Skeletal muscle tissue (tissue), 5 donors: ENCODE data around the gene BAG5. TPM values are rescaled to one million over a fixed set of nuclear protein-coding genes. Genes with fewer than 3 reads are reported as not detected.

Experiments used
- H3K27ac ChIP-seq: one replicate; pipeline ENCODE4 v1.7.0; 2013; ENCODE audit warnings: mild to moderate bottlenecking, low read depth, low read length, inconsistent platforms
- H3K27me3 ChIP-seq, 3 donors: one replicate each; pipeline ENCODE4 v1.7.0; 2013; ENCODE audit warnings: low read length in 3 of 3; ENCODE audit not compliant: control insufficient read depth in 3 of 3, insufficient read depth in 3 of 3
- H3K36me3 ChIP-seq, 3 donors: one replicate each; pipeline ENCODE4 v1.7.0; 2013; ENCODE audit warnings: low read length in 3 of 3; ENCODE audit not compliant: control insufficient read depth in 3 of 3, insufficient read depth in 3 of 3
- H3K4me1 ChIP-seq, 3 donors: one replicate each; pipeline ENCODE4 v1.7.0; 2013; ENCODE audit warnings: low read length in 3 of 3, mild to moderate bottlenecking in 3 of 3; ENCODE audit not compliant: control insufficient read depth in 3 of 3, insufficient read depth in 3 of 3
- H3K4me3 ChIP-seq, 3 donors: one replicate each; pipeline ENCODE4 v1.7.0; 2013; ENCODE audit warnings: low read length in 3 of 3
- H3K9ac ChIP-seq, 3 donors: one replicate each; pipeline ENCODE4 v1.7.0; 2013; ENCODE audit warnings: low read length in 3 of 3, mild to moderate bottlenecking in 3 of 3, moderate library complexity in 2 of 3, low read depth in 1 of 3
- H3K9me3 ChIP-seq, 3 donors: one replicate each; pipeline ENCODE4 v1.7.0; 2013; ENCODE audit warnings: low read length in 3 of 3; ENCODE audit not compliant: control insufficient read depth in 3 of 3
- small RNA-seq: library from RNA; depleted of rRNA; stranded (forward); fragments of <200 nt; gene quantifications from one replicate; pipeline ENCODE3, GENCODE V24; 2014
- total RNA-seq: library from RNA; depleted of rRNA; stranded (reverse); fragments of >200 nt; gene quantifications from one replicate; pipeline ENCODE4 v1.2.3, GENCODE V29; 2014
- donor health status: Osteomylitis.

The BAG5 gene
- total RNA-seq, 1 donor from 2014 or later = 16.7 TPM

GRCh38 chr14:103510724-103511693 lies 51.4 kb downstream of the BAG5 start:
- no peaks in the 10 kb centered on the region for H3K27me3 ChIP-seq
- H3K4me1 ChIP-seq = peaks cover 14 to 19% (median 17%) of the 10 kb centered on the region in 3 donors
- H3K4me3 ChIP-seq = no peak overlapping the region
- H3K36me3 ChIP-seq = peaks cover 11 to 17% (median 17%) of the 10 kb centered on the region in 3 donors
- no peak overlapping the region for H3K9ac ChIP-seq
- H3K27ac ChIP-seq = no peak overlapping the region
- H3K9me3 ChIP-seq = no peaks in the 10 kb centered on the region

DNA sequence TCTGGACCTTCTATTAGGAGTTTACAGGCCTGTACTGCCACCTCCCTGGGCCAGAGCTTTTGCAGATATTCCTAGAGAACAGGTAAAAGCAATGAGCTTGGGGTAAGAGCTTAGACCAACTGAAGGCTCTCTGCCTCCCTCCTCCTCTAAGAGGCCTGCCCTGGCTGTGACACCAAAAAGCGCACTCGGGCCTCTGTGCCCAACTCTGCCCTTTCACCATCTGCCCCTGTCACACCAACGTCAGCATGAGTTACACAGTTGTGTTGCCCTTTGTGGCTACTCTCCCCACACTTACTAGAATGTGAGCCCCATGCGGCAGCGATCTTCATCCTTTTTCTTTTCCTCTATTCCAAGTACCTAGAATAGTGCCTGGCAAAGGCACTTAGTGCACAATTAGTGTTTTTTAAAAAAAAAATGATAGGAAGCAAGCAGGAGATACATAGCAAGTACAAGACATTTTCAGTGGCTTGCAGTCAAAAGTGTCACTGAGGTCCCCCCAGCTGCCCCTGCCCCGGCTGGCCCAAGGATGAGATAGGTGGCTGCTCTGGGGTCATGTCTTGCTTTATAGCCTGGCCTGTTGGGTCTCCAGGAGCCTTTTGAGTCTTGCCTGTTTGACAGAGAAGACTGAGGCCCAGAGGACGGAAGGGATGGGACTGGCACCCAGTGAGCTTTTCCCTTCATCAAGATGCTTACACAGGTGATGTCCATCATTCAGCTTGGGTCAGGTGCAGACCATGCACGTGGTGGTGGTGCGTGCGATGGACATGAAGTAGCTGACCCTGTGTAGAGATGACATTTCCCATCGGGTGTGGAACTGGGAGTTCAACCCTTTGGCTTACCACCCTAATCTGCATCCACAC lies 52.4 kb downstream of the BAG5 start:
- H3K4me3 ChIP-seq = no peak overlapping the region
- no peak overlapping the region for H3K27ac ChIP-seq
- H3K9ac ChIP-seq = no peak overlapping the region
- H3K36me3 ChIP-seq = peaks cover 16 to 23% (median 20%) of the 10 kb centered on the region in 3 donors
- H3K9me3 ChIP-seq = no peaks in the 10 kb centered on the region
- H3K4me1 ChIP-seq = peaks cover 14 to 19% (median 17%) of the 10 kb centered on the region in 3 donors
- H3K27me3 ChIP-seq = no peaks in the 10 kb centered on the region

- no peak overlapping the region for H3K27ac ChIP-seq
- H3K9ac ChIP-seq = no peak overlapping the region
- H3K27me3 ChIP-seq = no peaks in the 10 kb centered on the region
Observed at GRCh38 chr14:103508521-103509329, 53.7 kb downstream of the BAG5 start.

GRCh38 chr14:103507751-103508150 lies 54.7 kb downstream of the BAG5 start:
- no peak overlapping the region for H3K4me3 ChIP-seq
- no peaks in the 10 kb centered on the region for H3K9me3 ChIP-seq
- H3K27ac ChIP-seq = no peak overlapping the region
- no peaks in the 10 kb centered on the region for H3K27me3 ChIP-seq
- H3K4me1 ChIP-seq = peaks cover 5% of the 10 kb centered on the region in 3 donors
- no peak overlapping the region for H3K9ac ChIP-seq
- peaks cover 35 to 44% (median 36%) of the 10 kb centered on the region in 3 donors for H3K36me3 ChIP-seq

More at GRCh38 chr14:103508521-103509329, 53.7 kb downstream of the BAG5 start:
- Histone ChIP-seq H3K36me3 (peaks cover 27 to 34% (median 28%) of the 10 kb centered on the region in 3 donors), H3K4me3 (no peak overlapping the region), H3K9me3 (no peaks in the 10 kb centered on the region), H3K4me1 (peaks cover 14 to 15% (median 15%) of the 10 kb centered on the region in 3 donors)

Small RNAs within 50 kb of the gene (small RNA-seq; reads per million reads assigned to genes)
- gene RNU4-68P (not detected), gene RNU7-160P (not detected)

Other genes starting within 250 kb of the BAG5 start
- gene EIF5, start 228.4 kb downstream of the BAG5 start, total RNA-seq = 84.5 TPM
- 59.5 TPM for gene MARK3, start 177.2 kb downstream of the BAG5 start, total RNA-seq
- gene CKB, start 39.8 kb downstream of the BAG5 start, total RNA-seq = 64.7 TPM
- 4.7 TPM for gene TRMT61A, start 33.5 kb downstream of the BAG5 start, total RNA-seq
- gene COA8, start 303 bp upstream of the BAG5 start, total RNA-seq = 28.2 TPM
- 103 TPM for gene KLC1, start 66.6 kb upstream of the BAG5 start, total RNA-seq
- gene XRCC3, start 152.8 kb upstream of the BAG5 start, total RNA-seq = 2.1 TPM
- 31.3 TPM for gene ZFYVE21, start 153.2 kb upstream of the BAG5 start, total RNA-seq